ENCODE data around the gene PLK1.

Gene PLK1

GRCh38 chr16:23694265-23694643, 15.6 kb downstream of the PLK1 start:
- TF ChIP-seq SIN3A (IDR thresholded peaks at IDR 0.05; ENCODE audit: borderline replicate concordance, insufficient read depth, low read length): no peak
- TF ChIP-seq TAF1 (IDR thresholded peaks at IDR 0.05; ENCODE audit: borderline replicate concordance, insufficient read depth, low read length): no peak
- TF ChIP-seq FOXP2 (optimal IDR thresholded peaks at IDR 0.05; ENCODE audit: borderline replicate concordance, extremely low read depth, extremely low read length, insufficient read depth): no peak
- TF ChIP-seq POLR2AphosphoS5 (IDR thresholded peaks at IDR 0.05; ENCODE audit: low read depth, low read length): no peak
- TF ChIP-seq REST (IDR thresholded peaks at IDR 0.05; ENCODE audit: insufficient read depth in 1 of 2, low read depth in 2 of 2, low read length in 2 of 2): no peak

- TF ChIP-seq FOXP2 (optimal IDR thresholded peaks at IDR 0.05; ENCODE audit: borderline replicate concordance, extremely low read depth, extremely low read length, insufficient read depth) (no peak), SIN3A (IDR thresholded peaks at IDR 0.05; ENCODE audit: borderline replicate concordance, insufficient read depth, low read length) (no peak), TAF1 (IDR thresholded peaks at IDR 0.05; ENCODE audit: borderline replicate concordance, insufficient read depth, low read length) (no peak), POLR2AphosphoS5 (IDR thresholded peaks at IDR 0.05; ENCODE audit: low read depth, low read length) (no peak), REST (IDR thresholded peaks at IDR 0.05; ENCODE audit: insufficient read depth in 1 of 2, low read depth in 2 of 2, low read length in 2 of 2) (no peak)
Observed at GRCh38 chr16:23694644-23695373, 16.1 kb downstream of the PLK1 start.

- no peak for TF ChIP-seq FOXP2 (optimal IDR thresholded peaks at IDR 0.05; ENCODE audit: borderline replicate concordance, extremely low read depth, extremely low read length, insufficient read depth)
- TF ChIP-seq POLR2AphosphoS5 (IDR thresholded peaks at IDR 0.05; ENCODE audit: low read depth, low read length): no peak
- no peak for TF ChIP-seq TAF1 (IDR thresholded peaks at IDR 0.05; ENCODE audit: borderline replicate concordance, insufficient read depth, low read length)
- TF ChIP-seq SIN3A (IDR thresholded peaks at IDR 0.05; ENCODE audit: borderline replicate concordance, insufficient read depth, low read length): no peak
- TF ChIP-seq REST (IDR thresholded peaks at IDR 0.05; ENCODE audit: insufficient read depth in 1 of 2, low read depth in 2 of 2, low read length in 2 of 2): no peak
Observed at GRCh38 chr16:23695756-23696155, 17.1 kb downstream of the PLK1 start.

GRCh38 chr16:23699100-23699499, 20.4 kb downstream of the PLK1 start:
- TF ChIP-seq REST (IDR thresholded peaks at IDR 0.05; ENCODE audit: insufficient read depth in 1 of 2, low read depth in 2 of 2, low read length in 2 of 2) (no peak), POLR2AphosphoS5 (IDR thresholded peaks at IDR 0.05; ENCODE audit: low read depth, low read length) (no peak), FOXP2 (optimal IDR thresholded peaks at IDR 0.05; ENCODE audit: borderline replicate concordance, extremely low read depth, extremely low read length, insufficient read depth) (no peak)

GRCh38 chr16:23700093-23700492, 21.4 kb downstream of the PLK1 start:
- TF ChIP-seq TAF1 (IDR thresholded peaks at IDR 0.05; ENCODE audit: borderline replicate concordance, insufficient read depth, low read length) (no peak), POLR2AphosphoS5 (IDR thresholded peaks at IDR 0.05; ENCODE audit: low read depth, low read length) (no peak), REST (IDR thresholded peaks at IDR 0.05; ENCODE audit: insufficient read depth in 1 of 2, low read depth in 2 of 2, low read length in 2 of 2) (no peak)

Measured in PFSK-1 (cell line).